GM19193 (cell line): Measurements from ENCODE around the gene RTN4IP1.

ENCODE experiments used
- POLR2A ChIP-seq: IDR thresholded peaks from 4 replicates; pipeline ENCODE4 v1.6.1; 2011; ENCODE audit not compliant: insufficient read depth, insufficient read length; ENCODE audit errors: extremely low read depth

RTN4IP1 gene

GRCh38 chr6:106527979-106528378 is 101.3 kb downstream of the RTN4IP1 start:
- no peak for TF ChIP-seq POLR2A

DNA sequence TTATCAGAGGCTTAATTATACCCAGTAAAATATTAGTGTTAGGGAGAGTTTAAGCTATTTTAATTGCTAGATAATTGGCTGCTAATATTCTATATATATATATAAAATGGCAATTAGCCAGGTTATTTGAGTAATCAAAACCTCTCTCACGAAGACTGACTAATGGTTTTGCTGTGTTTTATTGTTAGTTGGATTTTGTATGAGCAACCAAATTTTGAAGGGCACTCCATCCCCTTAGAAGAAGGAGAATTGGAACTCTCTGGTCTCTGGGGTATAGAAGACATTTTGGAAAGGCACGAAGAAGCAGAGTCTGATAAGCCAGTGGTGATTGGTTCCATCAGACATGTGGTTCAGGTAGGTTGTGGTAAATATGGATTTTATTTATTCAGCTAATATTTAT is 102.2 kb downstream of the RTN4IP1 start:
- TF ChIP-seq POLR2A, result no peak

- no peak for TF ChIP-seq POLR2A
These were observed 103.4 kb downstream of the RTN4IP1 start for GRCh38 chr6:106525882-106526275.

- TF ChIP-seq POLR2A, result no peak
These were observed 104.0 kb downstream of the RTN4IP1 start for GRCh38 chr6:106525107-106525881.

DNA sequence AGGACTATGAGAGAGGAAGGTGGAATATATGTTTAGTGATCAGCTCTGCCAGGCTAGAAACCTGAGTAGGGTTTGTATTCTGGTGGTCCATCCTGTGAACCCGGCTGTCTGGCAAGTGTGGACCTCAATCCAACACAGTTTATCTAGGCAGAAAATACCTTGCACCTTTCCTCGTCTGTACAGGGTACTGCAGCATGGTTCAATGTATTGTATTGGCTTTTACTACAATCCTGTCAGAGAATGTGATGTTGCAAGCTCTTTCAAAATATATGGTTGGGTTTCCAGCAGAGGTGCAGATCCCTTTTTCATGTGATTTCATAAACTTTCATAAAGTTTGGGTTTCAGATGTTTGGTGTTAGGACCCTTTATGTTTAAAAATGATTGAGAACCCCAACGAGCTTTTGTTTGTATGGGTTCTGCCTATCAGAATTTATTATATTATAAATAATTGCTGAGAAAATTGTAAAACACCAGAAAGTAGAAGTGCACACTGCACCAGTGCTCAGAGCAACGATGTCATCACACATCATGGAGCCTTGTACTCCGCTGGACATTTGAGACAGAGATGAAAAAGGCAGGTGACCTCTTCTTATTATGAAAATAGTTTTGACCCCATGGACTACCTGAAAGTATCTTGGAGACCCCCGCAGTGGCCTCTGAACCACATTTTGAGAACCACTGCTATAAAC is 106.6 kb downstream of the RTN4IP1 start:
- no peak for TF ChIP-seq POLR2A
